ENCODE data around the gene DYNLT3.

GRCh38 chrX:37896511-37896890, 49.1 kb upstream of the DYNLT3 start:
- TF ChIP-seq CTCF (IDR thresholded peaks at IDR 0.05) (no peak), EP300 (IDR thresholded peaks at IDR 0.05) (no peak), POLR2A (IDR thresholded peaks at IDR 0.05) (no peak), POLR2AphosphoS5 (IDR thresholded peaks at IDR 0.05) (no peak)
